ENCODE measurements around the gene SYNE2.

- TF ChIP-seq MAX (IDR thresholded peaks at IDR 0.05) (no peak), CTCF (IDR thresholded peaks at IDR 0.05; ENCODE audit: low read depth, low read length, missing input control) (no peak), SP1 (IDR thresholded peaks at IDR 0.05) (no peak), YY1 (IDR thresholded peaks at IDR 0.05) (no peak), REST (IDR thresholded peaks at IDR 0.05) (no peak), ZBTB33 (IDR thresholded peaks at IDR 0.05) (no peak), RAD21 (IDR thresholded peaks at IDR 0.05) (no peak), TAF1 (conservative IDR thresholded peaks at IDR 0.05) (no peak), EGR1 (IDR thresholded peaks at IDR 0.05; ENCODE audit: low read depth in 2 of 2) (no peak), ATF3 (IDR thresholded peaks at IDR 0.05) (no peak), HNF4G (IDR thresholded peaks at IDR 0.05) (no peak), JUND (IDR thresholded peaks at IDR 0.05) (no peak)
These were observed 128.8 kb downstream of the SYNE2 start for GRCh38 chr14:63981569-63981968.

All from liver (tissue), 3 donors.